ENCODE results near the gene VGLL4. TPM values are rescaled to one million over a fixed set of nuclear protein-coding genes. Genes with fewer than 3 reads are reported as not detected.

The VGLL4 gene
- total and polyA plus RNA-seq, 2 donors (not counting 1 experiment from before 2014, with no cell fraction given) = 25.8 to 29.0 TPM

- Mint-ChIP-seq H3K4me3 (no peak overlapping the region), H3K4me1 (peaks cover 20% of the 10 kb centered on the region), H3K9me3 (ENCODE audit: insufficient read depth) (no peaks in the 10 kb centered on the region), H3K27me3 (no peaks in the 10 kb centered on the region), H3K27ac (no peak overlapping the region)
- H2AFZ ChIP-seq (ENCODE audit: insufficient read depth, low read depth, low read length, poor library complexity, severe bottlenecking) = no peak overlapping the region
- ATAC-seq (ENCODE audit: low read depth) (no peak), DNase-seq (no peak)
- no peaks in the 10 kb centered on the region for H3K27me3 ChIP-seq (replicated peaks in 1 of 4; ENCODE audit: control extremely low read depth in 1 of 4, control insufficient read depth in 3 of 4, insufficient read depth in 4 of 4, low read length in 3 of 4)
- peaks cover 17% of the 10 kb centered on the region for H4K20me1 ChIP-seq (ENCODE audit: control insufficient read depth, insufficient read depth, low read length, poor library complexity, severe bottlenecking)
- no peak overlapping the region for H3K4me2 ChIP-seq (replicated peaks; ENCODE audit: low read depth, low read length, poor library complexity, severe bottlenecking)
- H3K9ac ChIP-seq (ENCODE audit: low read length) = no peak overlapping the region
- intact Hi-C loops (cut with micrococcal nuclease) = no loop called here
- peaks cover 0 to 4% (median 0%) of the 10 kb centered on the region in 3 donors for H3K9me3 ChIP-seq (ENCODE audit: control extremely low read depth in 1 of 3, control insufficient read depth in 2 of 3, insufficient read depth in 1 of 3, low read length in 2 of 3)
- POLR2A ChIA-PET = no interaction called here
- WGBS (ENCODE audit: insufficient coverage) = 93% methylated on average over 4 of the region's 9 CpGs
- peaks cover 8 to 9% of the 10 kb centered on the region in 2 donors for H3K4me1 ChIP-seq (ENCODE audit: control insufficient read depth in 2 of 2, insufficient read depth in 2 of 2, low read length in 2 of 2)
- no peak overlapping the region for H3K27ac ChIP-seq (ENCODE audit: low read length in 2 of 2)
- H3K36me3 ChIP-seq (replicated peaks in 1 of 2; ENCODE audit: control extremely low read depth in 1 of 2, control insufficient read depth in 1 of 2, extremely low read depth in 1 of 2, insufficient read depth in 2 of 2, low read length in 1 of 2) = no peaks in the 10 kb centered on the region
- H3K79me2 ChIP-seq (ENCODE audit: control insufficient read depth, insufficient read depth, low read length) = peaks cover 32% of the 10 kb centered on the region
- no peak overlapping the region for H3K4me3 ChIP-seq (ENCODE audit: control extremely low read depth in 1 of 5, extremely low read depth in 1 of 5, insufficient read depth in 1 of 5, low read depth in 2 of 5, low read length in 4 of 5)
- TF ChIP-seq CTCF (IDR thresholded peaks at IDR 0.05) (no peak), EZH2 (IDR thresholded peaks at IDR 0.05; ENCODE audit: borderline replicate concordance, insufficient read depth, low read depth, low read length, poor library complexity, severe bottlenecking) (no peak)
- CTCF ChIA-PET = no interaction called here
Measured at GRCh38 chr3:11668243-11669235, 24.8 kb upstream of the VGLL4 start.

- 96% methylated on average over 6 of the region's 10 CpGs for WGBS (ENCODE audit: insufficient coverage)
- H3K4me3 Mint-ChIP-seq = no peak overlapping the region
- no peak for DNase-seq
Measured at GRCh38 chr3:11665331-11665730, 21.6 kb upstream of the VGLL4 start.

More at GRCh38 chr3:11665331-11665730, 21.6 kb upstream of the VGLL4 start:
- intact Hi-C loops (cut with micrococcal nuclease) = no loop called here
- Mint-ChIP-seq H3K4me1 (no peaks in the 10 kb centered on the region), H3K27me3 (no peaks in the 10 kb centered on the region), H3K27ac (no peak overlapping the region), H3K9me3 (ENCODE audit: insufficient read depth) (no peaks in the 10 kb centered on the region)
- no peaks in the 10 kb centered on the region for H3K4me1 ChIP-seq (ENCODE audit: control insufficient read depth in 2 of 2, insufficient read depth in 2 of 2, low read length in 2 of 2)
- H3K9ac ChIP-seq (ENCODE audit: low read length) = no peak overlapping the region
- no peak overlapping the region for H2AFZ ChIP-seq (ENCODE audit: insufficient read depth, low read depth, low read length, poor library complexity, severe bottlenecking)
- ChIA-PET POLR2A (no interaction called here), CTCF (no interaction called here)
- no peaks in the 10 kb centered on the region for H3K36me3 ChIP-seq (replicated peaks in 1 of 2; ENCODE audit: control extremely low read depth in 1 of 2, control insufficient read depth in 1 of 2, extremely low read depth in 1 of 2, insufficient read depth in 2 of 2, low read length in 1 of 2)
- no peak overlapping the region for H3K27ac ChIP-seq (ENCODE audit: low read length in 2 of 2)
- peaks cover 0 to 4% (median 0%) of the 10 kb centered on the region in 3 donors for H3K9me3 ChIP-seq (ENCODE audit: control extremely low read depth in 1 of 3, control insufficient read depth in 2 of 3, insufficient read depth in 1 of 3, low read length in 2 of 3)
- no peak for TF ChIP-seq CTCF (IDR thresholded peaks at IDR 0.05)
- TF ChIP-seq EZH2 (IDR thresholded peaks at IDR 0.05; ENCODE audit: borderline replicate concordance, insufficient read depth, low read depth, low read length, poor library complexity, severe bottlenecking) = no peak
- H3K4me2 ChIP-seq (replicated peaks; ENCODE audit: low read depth, low read length, poor library complexity, severe bottlenecking) = no peak overlapping the region
- no peak for ATAC-seq (ENCODE audit: low read depth)
- H4K20me1 ChIP-seq (ENCODE audit: control insufficient read depth, insufficient read depth, low read length, poor library complexity, severe bottlenecking) = peaks cover 10% of the 10 kb centered on the region
- H3K79me2 ChIP-seq (ENCODE audit: control insufficient read depth, insufficient read depth, low read length) = peaks cover 25% of the 10 kb centered on the region
- no peaks in the 10 kb centered on the region for H3K27me3 ChIP-seq (replicated peaks in 1 of 4; ENCODE audit: control extremely low read depth in 1 of 4, control insufficient read depth in 3 of 4, insufficient read depth in 4 of 4, low read length in 3 of 4)
- H3K4me3 ChIP-seq (ENCODE audit: control extremely low read depth in 1 of 5, extremely low read depth in 1 of 5, insufficient read depth in 1 of 5, low read depth in 2 of 5, low read length in 4 of 5) = no peak overlapping the region

Data from B cell (primary cell).